Measurements from ENCODE around the gene NPB.
A peak's percentile ranks its signal among the peaks of the same experiment; 100 is the strongest.

NPB gene

GRCh38 chr17:81920612-81921536 is 18.8 kb downstream of the NPB start:
- intact Hi-C loops (cut with DNase I): no loop called here
- no peak for DNase-seq

GRCh38 chr17:81921537-81921862 is 19.5 kb downstream of the NPB start:
- intact Hi-C loops (cut with DNase I): no loop called here
- DNase-seq: no peak

GRCh38 chr17:81921996-81922565 is 20.0 kb downstream of the NPB start:
- intact Hi-C loops (cut with DNase I): no loop called here
- no peak for DNase-seq

GRCh38 chr17:81922566-81923301 is 20.7 kb downstream of the NPB start:
- no peak for DNase-seq
- intact Hi-C loops (cut with DNase I): no loop called here

- intact Hi-C loops (cut with DNase I): no loop called here
- peak in 40 of 42 donors; percentile 32 to 82 (median 58) for DNase-seq
These were observed 21.5 kb downstream of the NPB start for GRCh38 chr17:81923302-81924260.

GRCh38 chr17:81924557-81925532 is 22.8 kb downstream of the NPB start:
- no peak for DNase-seq
- intact Hi-C loops (cut with DNase I): no loop called here

- no peak for DNase-seq
- intact Hi-C loops (cut with DNase I): no loop called here
These were observed 23.9 kb downstream of the NPB start for GRCh38 chr17:81925860-81926450.

GRCh38 chr17:81926451-81927151 is 24.6 kb downstream of the NPB start:
- intact Hi-C loops (cut with DNase I): no loop called here
- peak in 33 of 42 donors; percentile 20 to 77 (median 54) for DNase-seq

GRCh38 chr17:81927152-81927652 is 25.2 kb downstream of the NPB start:
- peak in 1 of 42 donors; percentile 25 for DNase-seq
- intact Hi-C loops (cut with DNase I): no loop called here

GRCh38 chr17:81927653-81928543 is 25.9 kb downstream of the NPB start, which contains the start of gene MAFG:
Gene MAFG, minus strand, starts transcription at chr17:81927735. Its CDS starts 4,550 bp downstream, at chr17:81923185.
- intact Hi-C loops (cut with DNase I): no loop called here
- DNase-seq: peak; percentile 79 to 97 (median 92)

- DNase-seq: no peak
These were observed 26.7 kb downstream of the NPB start for GRCh38 chr17:81928544-81929252.

GRCh38 chr17:81929253-81930141 is 27.5 kb downstream of the NPB start:
- DNase-seq: no peak
- intact Hi-C loops (cut with DNase I): no loop called here

More at GRCh38 chr17:81928544-81929252, 26.7 kb downstream of the NPB start:
- intact Hi-C loops (cut with DNase I): no loop called here

Measured in head of caudate nucleus (tissue), 42 donors.